SK-N-SH (cell line): ENCODE measurements around the gene HK2. TPM values are rescaled to one million over a fixed set of nuclear protein-coding genes. Genes with fewer than 3 reads are reported as not detected.

Experiments
- CTCF ChIA-PET: fragments of 300-600, 350-600 bp; formaldehyde crosslinking; extraction: SDS; loops from one replicate; lab custom pipeline; 2021; lab: Yijun Ruan, JAX
- POLR2A ChIA-PET: fragments of 350-600 bp; sonication (Branson Sonifier 250); formaldehyde crosslinking; extraction: SDS; loops from one replicate; lab custom pipeline; 2020; ENCODE audit warnings: antibody characterized with exemption, inconsistent platforms; lab: Yijun Ruan, JAX
- DNase-seq: peaks from one replicate; pipeline ENCODE4 v3.0.0; 2012
- H2AFZ ChIP-seq: fragments of 200-600 bp; sonication (generic); 2 replicates; pipeline ENCODE4 v1.8.1; 2016; ENCODE audit warnings: antibody characterized with exemption, mild to moderate bottlenecking, low read depth
- H3F3A ChIP-seq: fragments of 200-600 bp; sonication (generic); replicated peaks from 2 replicates; pipeline ENCODE3; 2016; ENCODE audit warnings: antibody characterized with exemption, mild to moderate bottlenecking; ENCODE audit not compliant: insufficient read depth
- H3K27ac ChIP-seq, 2 experiments: fragments of 200-500 bp in 1 of 2; fragments of 200-600 bp in 1 of 2; sonication (Bioruptor generic) in 1 of 2; sonication (generic), shearing (Covaris generic) in 1 of 2; 2 replicates each; pipeline versions ENCODE4 v1.5.1 to v1.6.1; 2014 to 2016; ENCODE audit warnings: low read depth in 2 of 2, inconsistent platforms in 1 of 2, low read length in 1 of 2, mild to moderate bottlenecking in 1 of 2, mixed read lengths in 1 of 2
- H3K27me3 ChIP-seq: fragments of 200-600 bp; sonication (generic), shearing (Covaris generic); 2 replicates; pipeline ENCODE4 v1.6.1; 2016; ENCODE audit warnings: mixed run types; ENCODE audit not compliant: insufficient read depth
- H3K36me3 ChIP-seq, 2 experiments: fragments of 200-500 bp in 1 of 2; fragments of 200-600 bp in 1 of 2; sonication (Bioruptor generic) in 1 of 2; sonication (generic) in 1 of 2; replicated peaks in 1 of 2; 2 replicates each; pipeline versions ENCODE3 to v1.5.1; 2014 to 2016; ENCODE audit warnings: low read length in 1 of 2, mild to moderate bottlenecking in 1 of 2; ENCODE audit not compliant: insufficient read depth in 2 of 2, control insufficient read depth in 1 of 2
- H3K4me1 ChIP-seq, 2 experiments: fragments of 200-500 bp in 1 of 2; fragments of 200-600 bp in 1 of 2; sonication (Bioruptor generic) in 1 of 2; sonication (generic), shearing (Covaris generic) in 1 of 2; 2 replicates each; pipeline versions ENCODE4 v1.5.1 to v1.6.1; 2014 to 2016; ENCODE audit warnings: low read depth in 1 of 2, low read length in 1 of 2, mixed run types in 1 of 2; ENCODE audit not compliant: insufficient read depth in 2 of 2, control insufficient read depth in 1 of 2
- H3K4me2 ChIP-seq: fragments of 200-600 bp; sonication (generic), shearing (Covaris generic); 2 replicates; pipeline ENCODE4 v1.6.1; 2017; ENCODE audit warnings: mixed run types
- H3K4me3 ChIP-seq, 2 experiments: fragments of 200-500 bp in 1 of 2; fragments of 200-600 bp in 1 of 2; sonication (Bioruptor generic) in 1 of 2; sonication (generic), shearing (Covaris generic) in 1 of 2; 2 replicates each; pipeline versions ENCODE4 v1.5.1 to v1.8.1; 2014 to 2016; ENCODE audit warnings: low read depth in 2 of 2, inconsistent platforms in 1 of 2, low read length in 1 of 2, mild to moderate bottlenecking in 1 of 2, mixed read lengths in 1 of 2, moderate library complexity in 1 of 2
- H3K79me2 ChIP-seq: fragments of 200-600 bp; sonication (generic); 2 replicates; pipeline ENCODE4 v1.8.1; 2017; ENCODE audit warnings: mild to moderate bottlenecking; ENCODE audit not compliant: insufficient read depth
- H3K9ac ChIP-seq: fragments of 200-600 bp; sonication (generic); 2 replicates; pipeline ENCODE4 v1.6.1; 2017; ENCODE audit warnings: mixed run types
- H3K9me2 ChIP-seq: fragments of 200-600 bp; sonication (generic); 2 replicates; pipeline ENCODE4 v1.6.1; 2017; ENCODE audit warnings: mixed run types
- H3K9me3 ChIP-seq: fragments of 200-600 bp; sonication (generic); 2 replicates; pipeline ENCODE4 v1.6.1; 2017; ENCODE audit warnings: mixed run types, mild to moderate bottlenecking, moderate library complexity
- H4K20me1 ChIP-seq: fragments of 200-600 bp; sonication (generic); 2 replicates; pipeline ENCODE4 v1.6.1; 2017; ENCODE audit warnings: mild to moderate bottlenecking, mixed run types; ENCODE audit not compliant: insufficient read depth
- CHD2 ChIP-seq: fragments of 150-350 bp; IDR thresholded peaks from 2 replicates; pipeline ENCODE4 v1.6.1; 2018; ENCODE audit warnings: low read length; ENCODE audit not compliant: partially characterized antibody
- ELF1 ChIP-seq: IDR thresholded peaks from 2 replicates; pipeline ENCODE4 v1.4.0; 2012
- FOXJ3 ChIP-seq: sonication (generic); formaldehyde crosslinking; IDR thresholded peaks from 2 replicates; pipeline ENCODE4 v1.5.1; 2020; ENCODE audit warnings: mild to moderate bottlenecking, missing genetic modification reagents
- GATA2 ChIP-seq: sonication (generic); formaldehyde crosslinking; IDR thresholded peaks from 2 replicates; pipeline ENCODE4 v1.5.0; 2020; ENCODE audit warnings: mild to moderate bottlenecking, missing genetic modification reagents
- MAX ChIP-seq: IDR thresholded peaks from 2 replicates; pipeline ENCODE4 v1.4.0; 2012; ENCODE audit warnings: low read depth
- MEF2A ChIP-seq: IDR thresholded peaks from 2 replicates; pipeline ENCODE4 v1.4.0; 2012; ENCODE audit warnings: low read depth, borderline replicate concordance
- RCOR1 ChIP-seq: fragments of 150-350 bp; IDR thresholded peaks from 2 replicates; pipeline ENCODE4 v1.6.1; 2017; ENCODE audit warnings: antibody characterized with exemption, low read length
- RFX5 ChIP-seq: IDR thresholded peaks from 2 replicates; pipeline ENCODE4 v1.6.1; 2012; ENCODE audit warnings: mild to moderate bottlenecking, improper control_type of control experiment, low read length
- SMC3 ChIP-seq: IDR thresholded peaks from 2 replicates; pipeline ENCODE4 v1.6.1; 2012; ENCODE audit warnings: low read depth, low read length, improper control_type of control experiment
- WGBS: methylation state at CpG from one replicate; pipeline ENCODE4 v1.1.6; 2017; ENCODE audit warnings: low lambda C conversion rate; 5-methylcytosine and 5-hydroxymethylcytosine counted together
- polyA plus RNA-seq, 3 experiments: library from polyadenylated mRNA; depleted of rRNA; stranded (reverse); fragments of >200 nt; gene quantifications; 2 replicates each; pipeline ENCODE4 v1.2.3, GENCODE V29; 2012
- TF ChIP-seq, protein P1 (sequence below): IDR thresholded peaks from 2 replicates; pipeline ENCODE4; 2012
- TF ChIP-seq, protein P2 (sequence below): IDR thresholded peaks from 2 replicates; pipeline ENCODE4 v1.6.1; 2012; ENCODE audit warnings: mild to moderate bottlenecking, low read depth, low read length, moderate library complexity

Gene HK2
- polyA plus RNA-seq, 1 of the 3 experiments (the other 2 are of a cell fraction), result 13.5 TPM

GRCh38 chr2:74881176-74881575 is 47.2 kb downstream of the HK2 start:
- Histone ChIP-seq H3K4me2 (no peak overlapping the region), H3K27ac (no peak overlapping the region), H3K4me3 (no peak overlapping the region), H3K36me3 (peaks cover 0 to 70% of the 10 kb centered on the region in 2 experiments), H3F3A (no peaks in the 10 kb centered on the region), H2AFZ (no peak overlapping the region), H4K20me1 (no peaks in the 10 kb centered on the region), H3K27me3 (no peaks in the 10 kb centered on the region), H3K4me1 (peaks cover 0 to under 1% of the 10 kb centered on the region in 2 experiments; a peak in 1 of 4 replicates), H3K79me2 (no peaks in the 10 kb centered on the region), H3K9ac (no peak overlapping the region), H3K9me3 (no peaks in the 10 kb centered on the region), H3K9me2 (no peaks in the 10 kb centered on the region)
- DNase-seq, result peak; percentile 37
- CTCF ChIA-PET, result interaction anchor here (2.0 kb wide), 1 partner anchor 190 kb away, joined by 5 read pairs; no protein-coding TSS in a partner anchor
- POLR2A ChIA-PET, result no interaction called here
- TF ChIP-seq RCOR1, result no peak
- no peak for TF ChIP-seq FOXJ3 (CRISPR knock-in tag)
- TF ChIP-seq SMC3, result no peak
- TF ChIP-seq, protein P1, sequence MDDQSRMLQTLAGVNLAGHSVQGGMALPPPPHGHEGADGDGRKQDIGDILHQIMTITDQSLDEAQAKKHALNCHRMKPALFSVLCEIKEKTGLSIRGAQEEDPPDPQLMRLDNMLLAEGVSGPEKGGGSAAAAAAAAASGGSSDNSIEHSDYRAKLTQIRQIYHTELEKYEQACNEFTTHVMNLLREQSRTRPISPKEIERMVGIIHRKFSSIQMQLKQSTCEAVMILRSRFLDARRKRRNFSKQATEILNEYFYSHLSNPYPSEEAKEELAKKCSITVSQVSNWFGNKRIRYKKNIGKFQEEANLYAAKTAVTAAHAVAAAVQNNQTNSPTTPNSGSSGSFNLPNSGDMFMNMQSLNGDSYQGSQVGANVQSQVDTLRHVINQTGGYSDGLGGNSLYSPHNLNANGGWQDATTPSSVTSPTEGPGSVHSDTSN, result no peak
- WGBS, result 73% methylated on average over 4 of the region's 5 CpGs

- Histone ChIP-seq H3K9me3 (no peaks in the 10 kb centered on the region), H3K9me2 (no peaks in the 10 kb centered on the region), H3K4me2 (no peak overlapping the region), H3F3A (no peaks in the 10 kb centered on the region), H3K79me2 (no peaks in the 10 kb centered on the region), H3K9ac (no peak overlapping the region), H3K4me1 (peaks cover 0 to 6% of the 10 kb centered on the region in 2 experiments; a peak in 1 of 4 replicates), H3K27me3 (no peaks in the 10 kb centered on the region), H4K20me1 (no peaks in the 10 kb centered on the region), H2AFZ (no peak overlapping the region), H3K27ac (no peak overlapping the region), H3K36me3 (peaks cover 0 to 73% of the 10 kb centered on the region in 2 experiments), H3K4me3 (no peak overlapping the region)
- ChIA-PET POLR2A (no interaction called here), CTCF (interaction anchor here (1.0 to 2.3 kb wide), 3 partner anchors 38 to 191 kb away, joined by 5 to 8 read pairs (median 5); no protein-coding TSS in a partner anchor)
- TF ChIP-seq MAX (no peak), SMC3 (no peak), GATA2 (CRISPR knock-in tag) (no peak), CHD2 (no peak), FOXJ3 (CRISPR knock-in tag) (no peak), ELF1 (no peak), RFX5 (no peak), MEF2A (no peak)
- TF ChIP-seq, protein P1, result no peak
- TF ChIP-seq, protein P2, sequence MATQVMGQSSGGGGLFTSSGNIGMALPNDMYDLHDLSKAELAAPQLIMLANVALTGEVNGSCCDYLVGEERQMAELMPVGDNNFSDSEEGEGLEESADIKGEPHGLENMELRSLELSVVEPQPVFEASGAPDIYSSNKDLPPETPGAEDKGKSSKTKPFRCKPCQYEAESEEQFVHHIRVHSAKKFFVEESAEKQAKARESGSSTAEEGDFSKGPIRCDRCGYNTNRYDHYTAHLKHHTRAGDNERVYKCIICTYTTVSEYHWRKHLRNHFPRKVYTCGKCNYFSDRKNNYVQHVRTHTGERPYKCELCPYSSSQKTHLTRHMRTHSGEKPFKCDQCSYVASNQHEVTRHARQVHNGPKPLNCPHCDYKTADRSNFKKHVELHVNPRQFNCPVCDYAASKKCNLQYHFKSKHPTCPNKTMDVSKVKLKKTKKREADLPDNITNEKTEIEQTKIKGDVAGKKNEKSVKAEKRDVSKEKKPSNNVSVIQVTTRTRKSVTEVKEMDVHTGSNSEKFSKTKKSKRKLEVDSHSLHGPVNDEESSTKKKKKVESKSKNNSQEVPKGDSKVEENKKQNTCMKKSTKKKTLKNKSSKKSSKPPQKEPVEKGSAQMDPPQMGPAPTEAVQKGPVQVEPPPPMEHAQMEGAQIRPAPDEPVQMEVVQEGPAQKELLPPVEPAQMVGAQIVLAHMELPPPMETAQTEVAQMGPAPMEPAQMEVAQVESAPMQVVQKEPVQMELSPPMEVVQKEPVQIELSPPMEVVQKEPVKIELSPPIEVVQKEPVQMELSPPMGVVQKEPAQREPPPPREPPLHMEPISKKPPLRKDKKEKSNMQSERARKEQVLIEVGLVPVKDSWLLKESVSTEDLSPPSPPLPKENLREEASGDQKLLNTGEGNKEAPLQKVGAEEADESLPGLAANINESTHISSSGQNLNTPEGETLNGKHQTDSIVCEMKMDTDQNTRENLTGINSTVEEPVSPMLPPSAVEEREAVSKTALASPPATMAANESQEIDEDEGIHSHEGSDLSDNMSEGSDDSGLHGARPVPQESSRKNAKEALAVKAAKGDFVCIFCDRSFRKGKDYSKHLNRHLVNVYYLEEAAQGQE, result no peak
- WGBS, result 94% methylated on average over 11 of the region's 19 CpGs
- no peak for DNase-seq
Measured at GRCh38 chr2:74881626-74882298, 47.8 kb downstream of the HK2 start.
